IMR-90 (cell line): ENCODE results near the gene NKX1-1. TPM values are rescaled to one million over a fixed set of nuclear protein-coding genes. Genes with fewer than 3 reads are reported as not detected.

Experiments used
- ATAC-seq: fragments of 200-7000 bp; cut with Tn5 transposase; 2 replicates; pipeline ENCODE4 v1.9.1; 2020; ENCODE audit warnings: low read depth, mild to moderate bottlenecking, moderate library complexity
- BruUV-seq: library from RNA; stranded (reverse); fragments of 400-500 nt; replicated peaks from 2 replicates; lab custom pipeline; 2021; lab: Mats Ljungman, UMichigan
- CTCF ChIA-PET: fragments of 300-600 bp; formaldehyde crosslinking; extraction: SDS; loops from one replicate; lab custom pipeline; 2021; ENCODE audit warnings: antibody characterized with exemption; lab: Yijun Ruan, JAX
- POLR2A ChIA-PET: fragments of 300-600 bp; sonication (Branson Sonifier 250); formaldehyde crosslinking; loops from one replicate; lab custom pipeline; 2022; ENCODE audit warnings: antibody characterized with exemption; ENCODE audit not compliant: unreplicated experiment; lab: Charles Lee
- DNase-seq: peaks from one replicate; pipeline ENCODE4 v3.0.0; 2013
- H2AFZ ChIP-seq: replicated peaks from 2 replicates; pipeline ENCODE3; 2013; ENCODE audit warnings: low read length, mild to moderate bottlenecking; ENCODE audit not compliant: poor library complexity
- H2AK5ac ChIP-seq: 2 replicates; pipeline ENCODE4 v1.6.1; 2013; ENCODE audit warnings: low read depth, low read length, inconsistent platforms
- H2AK9ac ChIP-seq: replicated peaks from 2 replicates; pipeline ENCODE3; 2013; ENCODE audit warnings: mild to moderate bottlenecking, low read depth, low read length, moderate library complexity; ENCODE audit not compliant: poor library complexity
- H2BK120ac ChIP-seq: 2 replicates; pipeline ENCODE4 v1.6.1; 2013; ENCODE audit warnings: low read depth, low read length, inconsistent platforms
- H2BK15ac ChIP-seq: 3 replicates; pipeline ENCODE4 v1.6.1; 2013; ENCODE audit warnings: low read depth, low read length, inconsistent platforms
- H2BK20ac ChIP-seq: 2 replicates; pipeline ENCODE4 v1.6.1; 2013; ENCODE audit warnings: low read depth, mild to moderate bottlenecking, inconsistent platforms, low read length, moderate library complexity
- H2BK5ac ChIP-seq: 2 replicates; pipeline ENCODE4 v1.6.1; 2013; ENCODE audit warnings: mild to moderate bottlenecking, low read depth, low read length, inconsistent platforms; ENCODE audit not compliant: poor library complexity, severe bottlenecking
- H3K14ac ChIP-seq: replicated peaks from 2 replicates; pipeline ENCODE4 v1.6.1; 2013; ENCODE audit warnings: low read depth, low read length, inconsistent platforms
- H3K18ac ChIP-seq: 2 replicates; pipeline ENCODE4 v1.6.1; 2013; ENCODE audit warnings: low read depth, low read length, control low read depth
- H3K23ac ChIP-seq: 2 replicates; pipeline ENCODE4 v1.6.1; 2013; ENCODE audit warnings: low read depth, low read length, inconsistent platforms
- H3K27ac ChIP-seq: 2 replicates; pipeline ENCODE4 v1.5.1; 2013; ENCODE audit warnings: mild to moderate bottlenecking, control low read depth, low read length; ENCODE audit not compliant: insufficient read depth
- H3K27me3 ChIP-seq: 2 replicates; pipeline ENCODE4 v1.6.1; 2013; ENCODE audit warnings: low read length; ENCODE audit not compliant: control insufficient read depth, insufficient read depth
- H3K36me3 ChIP-seq: 2 replicates; pipeline ENCODE4 v1.6.1; 2013; ENCODE audit warnings: low read length, mixed read lengths; ENCODE audit not compliant: control insufficient read depth, insufficient read depth
- H3K4ac ChIP-seq: 2 replicates; pipeline ENCODE4 v1.6.1; 2013; ENCODE audit warnings: low read depth, low read length, inconsistent platforms
- H3K4me1 ChIP-seq: 2 replicates; pipeline ENCODE4 v1.6.1; 2013; ENCODE audit warnings: low read length, mixed read lengths; ENCODE audit not compliant: control insufficient read depth, insufficient read depth
- H3K4me2 ChIP-seq: 2 replicates; pipeline ENCODE4 v1.6.1; 2013; ENCODE audit warnings: low read depth, mild to moderate bottlenecking, control low read depth, low read length, moderate library complexity
- H3K4me3 ChIP-seq: 2 replicates; pipeline ENCODE4 v1.5.1; 2013; ENCODE audit warnings: low read depth, mild to moderate bottlenecking, control low read depth, low read length, moderate library complexity; ENCODE audit not compliant: insufficient read depth
- H3K56ac ChIP-seq: 2 replicates; pipeline ENCODE4 v1.6.1; 2013; ENCODE audit warnings: low read length, inconsistent platforms; ENCODE audit not compliant: insufficient read depth; ENCODE audit errors: extremely low read depth
- H3K79me1 ChIP-seq, 2 experiments: 2 replicates each; pipeline ENCODE4 v1.6.1; 2013; ENCODE audit warnings: low read length in 2 of 2, inconsistent platforms in 1 of 2, low read depth in 1 of 2
- H3K9ac ChIP-seq: 2 replicates; pipeline ENCODE4 v1.6.1; 2013; ENCODE audit warnings: low read depth, low read length, control low read depth
- H3K9me1 ChIP-seq: 2 replicates; pipeline ENCODE4 v1.6.1; 2013; ENCODE audit warnings: low read length, inconsistent platforms; ENCODE audit not compliant: insufficient read depth
- H3K9me3 ChIP-seq: 2 replicates; pipeline ENCODE4 v1.6.1; 2013; ENCODE audit warnings: low read length; ENCODE audit not compliant: control insufficient read depth, insufficient read depth
- H4K20me1 ChIP-seq: 2 replicates; pipeline ENCODE4 v1.6.1; 2013; ENCODE audit warnings: low read length, inconsistent platforms; ENCODE audit not compliant: insufficient read depth
- H4K5ac ChIP-seq: 2 replicates; pipeline ENCODE4 v1.6.1; 2013; ENCODE audit warnings: mild to moderate bottlenecking, low read depth, low read length, control low read depth
- H4K8ac ChIP-seq, 2 experiments: 2 replicates each; pipeline ENCODE4 v1.6.1; 2013; ENCODE audit warnings: low read depth in 2 of 2, low read length in 2 of 2, control low read depth in 1 of 2, inconsistent platforms in 1 of 2
- H4K91ac ChIP-seq: 2 replicates; pipeline ENCODE4 v1.6.1; 2013; ENCODE audit warnings: low read depth, low read length, inconsistent platforms; ENCODE audit not compliant: insufficient read depth
- BHLHE40 ChIP-seq: fragments of 150-350 bp; IDR thresholded peaks from 2 replicates; pipeline ENCODE4 v1.6.1; 2016; ENCODE audit warnings: mild to moderate bottlenecking, low read depth, low read length
- CEBPB ChIP-seq: IDR thresholded peaks from 2 replicates; pipeline ENCODE4 v1.6.1; 2012; ENCODE audit warnings: low read depth, low read length, improper control_type of control experiment
- CHD1 ChIP-seq: IDR thresholded peaks from 2 replicates; pipeline ENCODE4 v1.6.1; 2012; ENCODE audit warnings: low read depth, low read length, improper control_type of control experiment
- FOS ChIP-seq: fragments of 150-350 bp; IDR thresholded peaks from 2 replicates; pipeline ENCODE4 v1.6.1; 2016; ENCODE audit warnings: low read depth, low read length
- MAFK ChIP-seq: IDR thresholded peaks from 2 replicates; pipeline ENCODE4 v1.6.1; 2012; ENCODE audit warnings: low read depth, low read length, improper control_type of control experiment
- MAZ ChIP-seq: IDR thresholded peaks from 2 replicates; pipeline ENCODE4 v1.6.1; 2012; ENCODE audit warnings: low read depth, mild to moderate bottlenecking, low read length, improper control_type of control experiment, moderate library complexity, borderline replicate concordance
- MXI1 ChIP-seq: IDR thresholded peaks from 2 replicates; pipeline ENCODE4 v1.6.1; 2012; ENCODE audit warnings: low read depth, mild to moderate bottlenecking, low read length, moderate library complexity, borderline replicate concordance
- NFE2L2 ChIP-seq: fragments of 150-350 bp; IDR thresholded peaks from 2 replicates; pipeline ENCODE4 v1.6.1; 2016; ENCODE audit warnings: low read depth, mild to moderate bottlenecking, low read length
- POLR2A ChIP-seq: IDR thresholded peaks from 2 replicates; pipeline ENCODE4 v1.6.1; 2012; ENCODE audit warnings: mild to moderate bottlenecking, low read depth, low read length
- RAD21 ChIP-seq: IDR thresholded peaks from 2 replicates; pipeline ENCODE4 v1.6.1; 2012; ENCODE audit warnings: low read length, improper control_type of control experiment
- RCOR1 ChIP-seq: IDR thresholded peaks from 2 replicates; pipeline ENCODE4 v1.6.1; 2012; ENCODE audit warnings: mild to moderate bottlenecking, low read length, improper control_type of control experiment; ENCODE audit not compliant: insufficient replicate concordance
- RFX5 ChIP-seq: IDR thresholded peaks from 2 replicates; pipeline ENCODE4 v1.8.0; 2012; ENCODE audit warnings: low read depth, mild to moderate bottlenecking, low read length, moderate library complexity
- SMC3 ChIP-seq: fragments of 150-350 bp; IDR thresholded peaks from 2 replicates; pipeline ENCODE4 v1.6.1; 2016; ENCODE audit warnings: low read depth, mild to moderate bottlenecking, antibody characterized with exemption, low read length, moderate library complexity
- WGBS, 2 experiments: methylation state at CpG; one replicate each; pipeline versions ENCODE4 v1.1.5 to v1.1.7; 2013; ENCODE audit warnings: missing lambda C conversion rate in 2 of 2; ENCODE audit not compliant: insufficient read length in 1 of 2; ENCODE audit errors: extremely low coverage in 2 of 2; 5-methylcytosine and 5-hydroxymethylcytosine counted together
- dilution Hi-C: fragments of 300-500 bp; cut with HindIII; formaldehyde crosslinking; loops from one replicate; pipeline ENCODE4 v1.14.3; 2018; ENCODE audit warnings: low sequenced_read_pairs; ENCODE audit not compliant: unreplicated experiment
- in situ Hi-C: fragments of 300-500 bp; cut with MboI; formaldehyde crosslinking; loops from 3 replicates; pipeline ENCODE4 v1.14.3; 2019; ENCODE audit warnings: low sequenced_read_pairs, inconsistent platforms, mixed read lengths
- intact Hi-C: fragments of 100-400 bp; cut with micrococcal nuclease; formaldehyde crosslinking; loops from 2 replicates; pipeline ENCODE4 v1.10.0; 2022
- polyA plus RNA-seq, 3 experiments: library from polyadenylated mRNA; depleted of rRNA; stranded (reverse); fragments of >200 nt; gene quantifications; 2 replicates each; pipeline ENCODE4 v1.2.3, GENCODE V29; 2012; ENCODE audit warnings: low replicate concordance in 1 of 3
- total RNA-seq: library from RNA; depleted of rRNA; stranded (reverse); fragments of >200 nt; gene quantifications from 2 replicates; pipeline ENCODE4 v1.2.3, GENCODE V29; 2012
- TF ChIP-seq, protein P1 (sequence below): fragments of 150-350 bp; IDR thresholded peaks from 2 replicates; pipeline ENCODE4 v1.6.1; 2016; ENCODE audit warnings: low read depth, mild to moderate bottlenecking, low read length, moderate library complexity, borderline replicate concordance
- TF ChIP-seq, protein P2 (sequence below): fragments of 150-350 bp; IDR thresholded peaks from 2 replicates; pipeline ENCODE4 v1.6.1; 2017; ENCODE audit warnings: mild to moderate bottlenecking, antibody characterized with exemption, low read length, low read depth
- TF ChIP-seq, protein P3 (sequence below): conservative IDR thresholded peaks from 2 replicates; pipeline ENCODE4 v1.5.1; 2012; ENCODE audit warnings: mild to moderate bottlenecking, low read depth, low read length, improper control_type of control experiment

The NKX1-1 gene
- total and polyA plus RNA-seq, 2 of the 4 experiments (the other 2 are of a cell fraction), result not detected

DNA sequence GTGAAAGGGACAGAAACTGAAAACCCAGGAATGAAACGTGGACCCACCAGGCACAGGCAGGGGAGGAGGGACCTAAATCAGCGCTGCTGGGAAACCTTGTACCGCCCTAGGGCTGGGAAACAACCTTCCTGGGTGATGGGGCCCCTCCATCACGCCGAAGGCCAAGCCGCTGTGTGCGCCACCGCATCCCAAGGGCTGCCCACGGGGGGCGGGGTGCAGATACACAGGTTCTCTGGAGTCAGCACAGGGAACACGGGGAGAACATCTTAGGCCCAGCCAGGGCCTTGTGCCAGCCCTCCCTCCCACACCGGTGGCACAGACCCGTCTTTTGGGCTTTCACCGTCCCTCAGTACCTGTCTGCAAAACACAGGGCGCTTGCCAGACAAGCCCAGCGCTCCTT is 46.3 kb downstream of the NKX1-1 start:
- no peak overlapping the region for H3K4me3 ChIP-seq
- no peak overlapping the region for H3K9ac ChIP-seq
- no peak overlapping the region for H3K23ac ChIP-seq
- BruUV-seq, result no TSS peak
- in situ Hi-C loops, result loop anchor here (10.0 kb wide), 1 partner anchor 275 kb away; no protein-coding TSS in a partner anchor
- H2BK120ac ChIP-seq, result no peak overlapping the region
- no peaks in the 10 kb centered on the region for H3K9me3 ChIP-seq
- dilution Hi-C loops, result no loop called here
- no peak overlapping the region for H2AK9ac ChIP-seq
- no peak overlapping the region for H3K4ac ChIP-seq
- no peak overlapping the region for H2AFZ ChIP-seq
- no peak overlapping the region for H3K18ac ChIP-seq
- no peak overlapping the region for H2BK20ac ChIP-seq
- ChIA-PET POLR2A (no interaction called here), CTCF (interaction anchor here (0.7 kb wide), 1 partner anchor 69 kb away, joined by 3 read pairs; no protein-coding TSS in a partner anchor)
- no peak overlapping the region for H3K27ac ChIP-seq
- no peaks in the 10 kb centered on the region; a peak in 1 of 4 replicates for H3K79me1 ChIP-seq
- no peak overlapping the region for H2AK5ac ChIP-seq
- 88% methylated on average over 11 of the region's 16 CpGs; no CpG with 5 or more reads in 1 of the 2 experiments for WGBS, 2 experiments
- no peak overlapping the region for H4K5ac ChIP-seq
- DNase-seq (no peak), ATAC-seq (no peak)
- H3K14ac ChIP-seq, result no peak overlapping the region
- H3K27me3 ChIP-seq, result no peaks in the 10 kb centered on the region
- H2BK5ac ChIP-seq, result no peak overlapping the region
- H4K20me1 ChIP-seq, result no peaks in the 10 kb centered on the region
- H2BK15ac ChIP-seq, result no peak overlapping the region
- H3K9me1 ChIP-seq, result no peaks in the 10 kb centered on the region
- intact Hi-C loops, result loop anchor here (5.0 to 10.0 kb wide), 2 partner anchors 152 to 365 kb away; partner anchors contain the start of genes TACC3 and TMEM129
- no peak overlapping the region for H4K91ac ChIP-seq
- H3K4me2 ChIP-seq, result no peak overlapping the region
- H3K36me3 ChIP-seq, result peaks cover 30% of the 10 kb centered on the region
- 0 out of 2 replicates have a peak, but pooled peaks cover 2% of the 10 kb centered on the region for H3K4me1 ChIP-seq
- H3K56ac ChIP-seq, result no peak overlapping the region
- H4K8ac ChIP-seq, result no peak overlapping the region
- no peak for TF ChIP-seq MAFK
- TF ChIP-seq POLR2A, result no peak
- TF ChIP-seq RCOR1, result no peak
- no peak for TF ChIP-seq MAZ
- TF ChIP-seq, protein P1, sequence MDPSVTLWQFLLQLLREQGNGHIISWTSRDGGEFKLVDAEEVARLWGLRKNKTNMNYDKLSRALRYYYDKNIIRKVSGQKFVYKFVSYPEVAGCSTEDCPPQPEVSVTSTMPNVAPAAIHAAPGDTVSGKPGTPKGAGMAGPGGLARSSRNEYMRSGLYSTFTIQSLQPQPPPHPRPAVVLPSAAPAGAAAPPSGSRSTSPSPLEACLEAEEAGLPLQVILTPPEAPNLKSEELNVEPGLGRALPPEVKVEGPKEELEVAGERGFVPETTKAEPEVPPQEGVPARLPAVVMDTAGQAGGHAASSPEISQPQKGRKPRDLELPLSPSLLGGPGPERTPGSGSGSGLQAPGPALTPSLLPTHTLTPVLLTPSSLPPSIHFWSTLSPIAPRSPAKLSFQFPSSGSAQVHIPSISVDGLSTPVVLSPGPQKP, result no peak
- no peak for TF ChIP-seq RAD21
- TF ChIP-seq NFE2L2, result no peak
- TF ChIP-seq CHD1, result no peak
- TF ChIP-seq CEBPB, result no peak
- TF ChIP-seq RFX5, result no peak
- TF ChIP-seq SMC3, result no peak
- TF ChIP-seq BHLHE40, result no peak
- TF ChIP-seq, protein P2, sequence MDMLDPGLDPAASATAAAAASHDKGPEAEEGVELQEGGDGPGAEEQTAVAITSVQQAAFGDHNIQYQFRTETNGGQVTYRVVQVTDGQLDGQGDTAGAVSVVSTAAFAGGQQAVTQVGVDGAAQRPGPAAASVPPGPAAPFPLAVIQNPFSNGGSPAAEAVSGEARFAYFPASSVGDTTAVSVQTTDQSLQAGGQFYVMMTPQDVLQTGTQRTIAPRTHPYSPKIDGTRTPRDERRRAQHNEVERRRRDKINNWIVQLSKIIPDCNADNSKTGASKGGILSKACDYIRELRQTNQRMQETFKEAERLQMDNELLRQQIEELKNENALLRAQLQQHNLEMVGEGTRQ, result no peak
- TF ChIP-seq MXI1, result no peak
- TF ChIP-seq FOS, result no peak
- TF ChIP-seq, protein P3, sequence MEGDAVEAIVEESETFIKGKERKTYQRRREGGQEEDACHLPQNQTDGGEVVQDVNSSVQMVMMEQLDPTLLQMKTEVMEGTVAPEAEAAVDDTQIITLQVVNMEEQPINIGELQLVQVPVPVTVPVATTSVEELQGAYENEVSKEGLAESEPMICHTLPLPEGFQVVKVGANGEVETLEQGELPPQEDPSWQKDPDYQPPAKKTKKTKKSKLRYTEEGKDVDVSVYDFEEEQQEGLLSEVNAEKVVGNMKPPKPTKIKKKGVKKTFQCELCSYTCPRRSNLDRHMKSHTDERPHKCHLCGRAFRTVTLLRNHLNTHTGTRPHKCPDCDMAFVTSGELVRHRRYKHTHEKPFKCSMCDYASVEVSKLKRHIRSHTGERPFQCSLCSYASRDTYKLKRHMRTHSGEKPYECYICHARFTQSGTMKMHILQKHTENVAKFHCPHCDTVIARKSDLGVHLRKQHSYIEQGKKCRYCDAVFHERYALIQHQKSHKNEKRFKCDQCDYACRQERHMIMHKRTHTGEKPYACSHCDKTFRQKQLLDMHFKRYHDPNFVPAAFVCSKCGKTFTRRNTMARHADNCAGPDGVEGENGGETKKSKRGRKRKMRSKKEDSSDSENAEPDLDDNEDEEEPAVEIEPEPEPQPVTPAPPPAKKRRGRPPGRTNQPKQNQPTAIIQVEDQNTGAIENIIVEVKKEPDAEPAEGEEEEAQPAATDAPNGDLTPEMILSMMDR, result no peak
